Loucy (cell line): Measurements from ENCODE around the gene LMAN2L.

Experiments used
- H2AFZ ChIP-seq: fragments of 200-600 bp; sonication (generic); 2 replicates; pipeline ENCODE4 v1.6.0; 2016; ENCODE audit warnings: antibody characterized with exemption, mild to moderate bottlenecking, low read length, moderate library complexity
- H3F3A ChIP-seq: fragments of 200-600 bp; 2 replicates; pipeline ENCODE4 v1.6.0; 2016; ENCODE audit warnings: antibody characterized with exemption, low read depth, mild to moderate bottlenecking
- H3K27me3 ChIP-seq: fragments of 200-600 bp; sonication (generic); 2 replicates; pipeline ENCODE4 v1.6.1; 2014; ENCODE audit warnings: low read length, mild to moderate bottlenecking; ENCODE audit not compliant: insufficient read depth, poor library complexity, severe bottlenecking
- H3K36me3 ChIP-seq: fragments of 200-600 bp; sonication (generic); 2 replicates; pipeline ENCODE4 v1.6.1; 2016; ENCODE audit warnings: low read length; ENCODE audit not compliant: insufficient read depth
- H3K4me1 ChIP-seq: fragments of 200-600 bp; sonication (generic); 2 replicates; pipeline ENCODE4 v1.5.1; 2014; ENCODE audit warnings: low read length, mild to moderate bottlenecking; ENCODE audit not compliant: insufficient read depth, poor library complexity, severe bottlenecking
- H3K4me2 ChIP-seq: fragments of 200-600 bp; sonication (generic); 2 replicates; pipeline ENCODE4 v1.6.0; 2014; ENCODE audit warnings: antibody characterized with exemption, low read length, low read depth, mild to moderate bottlenecking; ENCODE audit not compliant: poor library complexity, severe bottlenecking
- H3K4me3 ChIP-seq: fragments of 200-600 bp; sonication (generic); 2 replicates; pipeline ENCODE4 v1.5.1; 2014; ENCODE audit warnings: low read length, mild to moderate bottlenecking, mixed read lengths; ENCODE audit not compliant: poor library complexity, severe bottlenecking
- H3K79me2 ChIP-seq: fragments of 200-600 bp; sonication (generic); 2 replicates; pipeline ENCODE4 v1.6.1; 2014; ENCODE audit warnings: low read length; ENCODE audit not compliant: insufficient read depth
- H3K9ac ChIP-seq: fragments of 200-600 bp; sonication (generic); 2 replicates; pipeline ENCODE4 v1.6.0; 2014; ENCODE audit warnings: mild to moderate bottlenecking, low read depth, low read length, moderate library complexity; ENCODE audit not compliant: poor library complexity, severe bottlenecking
- H3K9me2 ChIP-seq: fragments of 200-600 bp; sonication (generic); replicated peaks from 2 replicates; pipeline ENCODE4 v1.6.1; 2016; ENCODE audit warnings: low read depth, low read length, mixed read lengths
- H3K9me3 ChIP-seq: fragments of 200-600 bp; sonication (generic); 2 replicates; pipeline ENCODE4 v1.6.1; 2014; ENCODE audit warnings: mild to moderate bottlenecking, antibody characterized with exemption, low read length, low read depth; ENCODE audit not compliant: insufficient read depth
- H4K20me1 ChIP-seq: fragments of 200-600 bp; sonication (generic); 2 replicates; pipeline ENCODE4 v1.6.0; 2014; ENCODE audit warnings: antibody characterized with exemption, low read length, mild to moderate bottlenecking; ENCODE audit not compliant: insufficient read depth, poor library complexity, severe bottlenecking
- EZH2phosphoT487 ChIP-seq: fragments of 200-600 bp; IDR thresholded peaks from 2 replicates; pipeline ENCODE4 v1.6.1; 2018; ENCODE audit warnings: antibody characterized with exemption, mild to moderate bottlenecking, moderate library complexity, borderline replicate concordance
- TF ChIP-seq, protein P1 (sequence below): fragments of 200-600 bp; sonication (generic); conservative IDR thresholded peaks from 2 replicates; pipeline ENCODE4 v1.5.1; 2014; ENCODE audit warnings: mild to moderate bottlenecking, antibody characterized with exemption, low read length

LMAN2L gene

DNA sequence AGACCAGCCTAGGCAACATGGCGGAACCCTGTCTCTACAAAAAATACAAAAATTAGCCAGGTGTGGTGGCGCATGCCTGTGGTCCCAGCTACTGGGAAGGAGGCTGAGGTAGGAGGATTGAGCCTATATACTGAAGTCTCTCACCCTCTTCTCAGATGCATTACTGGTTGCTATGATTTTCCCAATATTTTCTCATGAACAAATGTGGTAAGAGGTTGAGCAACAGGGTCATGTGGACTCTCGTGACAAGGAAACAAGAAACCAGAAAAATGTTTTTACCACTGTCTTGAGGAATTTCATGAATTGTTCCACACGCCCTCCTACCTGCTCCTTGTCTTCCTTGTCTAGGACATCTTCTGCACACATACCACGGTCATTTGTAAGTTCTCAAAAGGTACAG, 12.4 kb downstream of the LMAN2L start:
- no peak overlapping the region for H3K4me3 ChIP-seq
- no peaks in the 10 kb centered on the region for H3K27me3 ChIP-seq
- no peak for TF ChIP-seq EZH2phosphoT487
- TF ChIP-seq, protein P1, sequence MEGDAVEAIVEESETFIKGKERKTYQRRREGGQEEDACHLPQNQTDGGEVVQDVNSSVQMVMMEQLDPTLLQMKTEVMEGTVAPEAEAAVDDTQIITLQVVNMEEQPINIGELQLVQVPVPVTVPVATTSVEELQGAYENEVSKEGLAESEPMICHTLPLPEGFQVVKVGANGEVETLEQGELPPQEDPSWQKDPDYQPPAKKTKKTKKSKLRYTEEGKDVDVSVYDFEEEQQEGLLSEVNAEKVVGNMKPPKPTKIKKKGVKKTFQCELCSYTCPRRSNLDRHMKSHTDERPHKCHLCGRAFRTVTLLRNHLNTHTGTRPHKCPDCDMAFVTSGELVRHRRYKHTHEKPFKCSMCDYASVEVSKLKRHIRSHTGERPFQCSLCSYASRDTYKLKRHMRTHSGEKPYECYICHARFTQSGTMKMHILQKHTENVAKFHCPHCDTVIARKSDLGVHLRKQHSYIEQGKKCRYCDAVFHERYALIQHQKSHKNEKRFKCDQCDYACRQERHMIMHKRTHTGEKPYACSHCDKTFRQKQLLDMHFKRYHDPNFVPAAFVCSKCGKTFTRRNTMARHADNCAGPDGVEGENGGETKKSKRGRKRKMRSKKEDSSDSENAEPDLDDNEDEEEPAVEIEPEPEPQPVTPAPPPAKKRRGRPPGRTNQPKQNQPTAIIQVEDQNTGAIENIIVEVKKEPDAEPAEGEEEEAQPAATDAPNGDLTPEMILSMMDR, result no peak
- H3K36me3 ChIP-seq, result peaks cover 18% of the 10 kb centered on the region; the same call in 1 of the 2 replicates
- H3K79me2 ChIP-seq, result no peaks in the 10 kb centered on the region
- no peaks in the 10 kb centered on the region for H3K9me2 ChIP-seq
- H3K4me2 ChIP-seq, result no peak overlapping the region
- H3K9ac ChIP-seq, result no peak overlapping the region
- no peaks in the 10 kb centered on the region for H3F3A ChIP-seq
- H3K9me3 ChIP-seq, result no peaks in the 10 kb centered on the region
- H4K20me1 ChIP-seq, result no peaks in the 10 kb centered on the region
- H3K4me1 ChIP-seq, result no peaks in the 10 kb centered on the region
- no peak overlapping the region for H2AFZ ChIP-seq

DNA sequence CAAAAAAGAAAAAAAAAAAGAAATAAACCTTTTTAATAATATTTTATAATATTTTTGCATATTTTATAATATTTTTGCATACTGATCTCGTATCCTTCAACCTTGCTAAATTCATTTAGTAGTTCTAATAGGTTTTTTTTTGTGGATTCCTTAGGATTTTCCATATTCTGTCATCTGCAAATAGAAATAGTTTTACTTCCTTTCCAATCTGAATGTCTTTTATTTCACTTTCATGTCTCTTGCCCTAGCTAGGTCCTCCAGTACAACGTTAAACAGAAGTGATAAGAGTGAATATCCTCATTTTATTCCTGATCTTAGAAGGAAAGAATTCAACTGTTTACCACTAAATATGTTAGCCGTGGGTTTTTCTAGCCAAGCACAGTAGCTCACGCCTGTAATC, 13.7 kb downstream of the LMAN2L start:
- Histone ChIP-seq H3K4me2 (no peak overlapping the region), H4K20me1 (no peaks in the 10 kb centered on the region), H2AFZ (no peak overlapping the region), H3K79me2 (no peaks in the 10 kb centered on the region), H3K36me3 (peaks cover 18% of the 10 kb centered on the region; the same call in 1 of the 2 replicates), H3K9ac (no peak overlapping the region), H3K9me3 (no peaks in the 10 kb centered on the region), H3K27me3 (no peaks in the 10 kb centered on the region), H3F3A (no peaks in the 10 kb centered on the region), H3K4me1 (no peaks in the 10 kb centered on the region), H3K4me3 (no peak overlapping the region), H3K9me2 (no peaks in the 10 kb centered on the region)
- no peak for TF ChIP-seq EZH2phosphoT487
- TF ChIP-seq, protein P1, result no peak

GRCh38 chr2:96716388-96716787, 23.5 kb downstream of the LMAN2L start:
- H3K9ac ChIP-seq, result no peak overlapping the region
- no peaks in the 10 kb centered on the region for H3K4me1 ChIP-seq
- H3K27me3 ChIP-seq, result no peaks in the 10 kb centered on the region
- no peak overlapping the region for H3K4me2 ChIP-seq
- no peaks in the 10 kb centered on the region for H3K9me2 ChIP-seq
- peaks cover 6% of the 10 kb centered on the region; the same call in 1 of the 2 replicates for H3K36me3 ChIP-seq
- H4K20me1 ChIP-seq, result no peaks in the 10 kb centered on the region
- no peak overlapping the region for H2AFZ ChIP-seq
- H3K79me2 ChIP-seq, result no peaks in the 10 kb centered on the region
- H3F3A ChIP-seq, result no peaks in the 10 kb centered on the region
- no peaks in the 10 kb centered on the region for H3K9me3 ChIP-seq
- TF ChIP-seq, protein P1, result no peak
- TF ChIP-seq EZH2phosphoT487, result no peak
- H3K4me3 ChIP-seq, result no peak overlapping the region
